Mesendoderm (in vitro differentiated cells): ENCODE measurements around the gene C9orf57. TPM values are rescaled to one million over a fixed set of nuclear protein-coding genes. Genes with fewer than 3 reads are reported as not detected.
"Not testable (repeated sequence)": the region's sequence is repeated elsewhere in the genome, so short reads cannot be mapped to it uniquely, and the experiment has no call there.

Experiments used
- DNase-seq: peaks from one replicate; pipeline ENCODE4 v3.0.0; 2013
- H2AK5ac ChIP-seq: 2 replicates; pipeline ENCODE4 v1.6.1; 2013; ENCODE audit warnings: low read length, inconsistent platforms
- H2BK120ac ChIP-seq: 2 replicates; pipeline ENCODE4 v1.6.1; 2013; ENCODE audit warnings: low read depth, mild to moderate bottlenecking, low read length, moderate library complexity, mixed read lengths
- H2BK15ac ChIP-seq: replicated peaks from 2 replicates; pipeline ENCODE4 v1.6.1; 2013; ENCODE audit warnings: low read depth, mild to moderate bottlenecking, moderate library complexity
- H2BK5ac ChIP-seq: 2 replicates; pipeline ENCODE4 v1.6.1; 2013; ENCODE audit warnings: low read length, inconsistent platforms
- H3K18ac ChIP-seq: 2 replicates; pipeline ENCODE4 v1.6.1; 2013; ENCODE audit warnings: mild to moderate bottlenecking, low read length, mixed read lengths
- H3K23ac ChIP-seq: one replicate; pipeline ENCODE4 v1.6.1; 2013; ENCODE audit warnings: low read length
- H3K27ac ChIP-seq: 2 replicates; pipeline ENCODE4 v1.5.1; 2013; ENCODE audit warnings: low read depth, mild to moderate bottlenecking, inconsistent platforms, low read length, moderate library complexity
- H3K27me3 ChIP-seq: 2 replicates; pipeline ENCODE4 v1.6.1; 2013; ENCODE audit warnings: low read length, control low read depth, mild to moderate bottlenecking, inconsistent platforms; ENCODE audit not compliant: insufficient read depth, poor library complexity
- H3K36me3 ChIP-seq: 2 replicates; pipeline ENCODE4 v1.6.1; 2013; ENCODE audit warnings: low read length, inconsistent platforms; ENCODE audit not compliant: control insufficient read depth, insufficient read depth
- H3K4ac ChIP-seq: one replicate; pipeline ENCODE4 v1.6.1; 2013; ENCODE audit warnings: low read depth, mild to moderate bottlenecking, low read length, moderate library complexity
- H3K4me1 ChIP-seq: 2 replicates; pipeline ENCODE4 v1.6.1; 2013; ENCODE audit warnings: low read depth, low read length, inconsistent platforms; ENCODE audit not compliant: control insufficient read depth
- H3K4me2 ChIP-seq: 2 replicates; pipeline ENCODE4 v1.6.1; 2013; ENCODE audit warnings: low read length
- H3K4me3 ChIP-seq: 2 replicates; pipeline ENCODE4 v1.5.1; 2013; ENCODE audit warnings: mild to moderate bottlenecking, low read length
- H3K56ac ChIP-seq: one replicate; pipeline ENCODE4 v1.6.1; 2013; ENCODE audit warnings: low read length
- H3K79me1 ChIP-seq: 2 replicates; pipeline ENCODE4 v1.6.1; 2013; ENCODE audit warnings: low read length, inconsistent platforms
- H3K79me2 ChIP-seq: 2 replicates; pipeline ENCODE4 v1.6.1; 2013; ENCODE audit warnings: mild to moderate bottlenecking, low read length; ENCODE audit not compliant: control insufficient read depth, insufficient read depth
- H3K9ac ChIP-seq: 2 replicates; pipeline ENCODE4 v1.6.1; 2013; ENCODE audit warnings: low read length, inconsistent platforms
- H4K5ac ChIP-seq: one replicate; pipeline ENCODE4 v1.6.1; 2013; ENCODE audit warnings: low read length
- H4K8ac ChIP-seq: one replicate; pipeline ENCODE4 v1.6.1; 2013; ENCODE audit warnings: low read depth, mild to moderate bottlenecking, control low read depth, low read length, moderate library complexity
- WGBS: extraction: QIAGEN DNeasy Blood & Tissue Kit; methylation state at CpG from one replicate; pipeline ENCODE4 v1.1.7; 2013; ENCODE audit warnings: low lambda C conversion rate, missing lambda C conversion rate; ENCODE audit not compliant: insufficient coverage; ENCODE audit errors: extremely low coverage; 5-methylcytosine and 5-hydroxymethylcytosine counted together
- polyA plus RNA-seq, 2 experiments: library from polyadenylated mRNA; stranded (reverse); fragments of 200-250 nt; gene quantifications; one replicate each; pipeline ENCODE4 v1.2.3, GENCODE V29; 2013

C9orf57 gene, protein sequence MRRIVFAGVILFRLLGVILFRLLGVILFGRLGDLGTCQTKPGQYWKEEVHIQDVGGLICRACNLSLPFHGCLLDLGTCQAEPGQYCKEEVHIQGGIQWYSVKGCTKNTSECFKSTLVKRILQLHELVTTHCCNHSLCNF
- not detected for polyA plus RNA-seq (2013, experiment 1 of 2)
- polyA plus RNA-seq (2013, experiment 2 of 2) = not detected

- Histone ChIP-seq H3K4me3 (no peak within 1 kb of the TSS), H3K18ac (no peak within 1 kb of the TSS), H3K36me3 (no peaks in the 10 kb centered on the region), H3K9ac (no peak within 1 kb of the TSS), H2BK120ac (no peak within 1 kb of the TSS), H3K27me3 (no peaks in the 10 kb centered on the region), H4K5ac (no peak within 1 kb of the TSS), H3K4ac (no peak within 1 kb of the TSS), H2AK5ac (no peak within 1 kb of the TSS), H3K79me1 (no peaks in the 10 kb centered on the region), H2BK5ac (no peak within 1 kb of the TSS), H3K4me2 (no peak within 1 kb of the TSS), H3K4me1 (no peaks in the 10 kb centered on the region), H3K56ac (no peak within 1 kb of the TSS), H3K79me2 (no peaks in the 10 kb centered on the region), H3K27ac (no peak within 1 kb of the TSS), H3K23ac (no peak within 1 kb of the TSS), H2BK15ac (no peak within 1 kb of the TSS), H4K8ac (no peak within 1 kb of the TSS)
- no CpG with 5 or more reads among the region's 4 CpGs for WGBS
- no peak for DNase-seq
Measured at GRCh38 chr9:72060513-72060912, at the start of gene C9orf57. C9orf57 (minus strand) TSS chr9:72060613; CDS start chr9:72059331, 1,282 bp downstream.

GRCh38 chr9:72102520-72102919 is 42.1 kb upstream of the C9orf57 start:
- no peak overlapping the region for H2BK5ac ChIP-seq
- H3K18ac ChIP-seq = no peak overlapping the region
- DNase-seq = no peak
- H3K4me3 ChIP-seq = no peak overlapping the region
- no peak overlapping the region for H4K8ac ChIP-seq
- no CpG with 5 or more reads among the region's 2 CpGs for WGBS
- no peaks in the 10 kb centered on the region for H3K36me3 ChIP-seq
- no peaks in the 10 kb centered on the region for H3K27me3 ChIP-seq
- no peak overlapping the region for H3K4ac ChIP-seq
- no peak overlapping the region for H2AK5ac ChIP-seq
- H3K79me2 ChIP-seq = no peaks in the 10 kb centered on the region
- no peak overlapping the region for H2BK15ac ChIP-seq
- H3K23ac ChIP-seq = no peak overlapping the region
- H3K4me2 ChIP-seq = no peak overlapping the region
- no peak overlapping the region for H3K9ac ChIP-seq
- H4K5ac ChIP-seq = no peak overlapping the region
- no peak overlapping the region for H3K56ac ChIP-seq
- H3K79me1 ChIP-seq = no peaks in the 10 kb centered on the region
- no peak overlapping the region for H3K27ac ChIP-seq
- no peak overlapping the region for H2BK120ac ChIP-seq
- H3K4me1 ChIP-seq = no peaks in the 10 kb centered on the region

DNA sequence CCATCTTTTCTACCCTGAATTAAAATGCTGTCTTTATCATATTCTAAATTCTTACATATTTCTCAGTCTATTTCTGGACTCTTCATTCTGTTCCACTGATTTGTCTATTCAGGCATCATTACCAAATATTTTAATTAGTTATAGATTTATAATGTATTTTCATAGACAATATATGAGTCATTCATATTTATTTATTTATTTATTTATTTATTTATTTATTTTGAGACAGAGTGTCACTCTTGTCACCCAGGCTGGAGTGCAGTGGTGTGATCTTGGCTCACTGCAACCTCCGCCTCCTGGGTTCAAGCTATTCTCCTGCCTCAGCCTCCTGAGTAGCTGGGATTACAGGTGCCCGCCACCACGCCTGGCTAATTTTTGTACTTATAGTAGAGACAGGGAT is 35.1 kb upstream of the C9orf57 start:
- not testable (repeated sequence) for H3K79me1 ChIP-seq, DNase-seq, H4K8ac ChIP-seq, H3K36me3 ChIP-seq, H3K79me2 ChIP-seq, H2BK5ac ChIP-seq, H3K4me3 ChIP-seq, H3K27ac ChIP-seq, H3K4me1 ChIP-seq, H3K56ac ChIP-seq, H3K4ac ChIP-seq, H2BK15ac ChIP-seq, H3K18ac ChIP-seq, H3K27me3 ChIP-seq, H3K23ac ChIP-seq, H3K9ac ChIP-seq, H2BK120ac ChIP-seq, H4K5ac ChIP-seq, H2AK5ac ChIP-seq, H3K4me2 ChIP-seq
- no CpG with 5 or more reads among the region's 3 CpGs for WGBS

- Histone ChIP-seq H3K4ac (no peak overlapping the region), H3K27me3 (no peaks in the 10 kb centered on the region), H3K4me1 (no peaks in the 10 kb centered on the region), H2BK120ac (no peak overlapping the region), H2BK5ac (no peak overlapping the region), H3K36me3 (no peaks in the 10 kb centered on the region), H3K4me3 (no peak overlapping the region), H3K4me2 (no peak overlapping the region), H2AK5ac (no peak overlapping the region), H3K79me2 (no peaks in the 10 kb centered on the region), H3K9ac (no peak overlapping the region), H4K8ac (no peak overlapping the region), H2BK15ac (no peak overlapping the region), H3K56ac (no peak overlapping the region), H3K18ac (no peak overlapping the region), H3K79me1 (no peaks in the 10 kb centered on the region), H3K23ac (no peak overlapping the region), H4K5ac (no peak overlapping the region), H3K27ac (no peak overlapping the region)
- DNase-seq = no peak
- no CpG with 5 or more reads among the region's 6 CpGs for WGBS
Measured at GRCh38 chr9:72092820-72093219, 32.4 kb upstream of the C9orf57 start.

GRCh38 chr9:72089451-72090130 is 29.2 kb upstream of the C9orf57 start:
- Histone ChIP-seq H3K23ac (no peak overlapping the region), H3K4me3 (no peak overlapping the region), H4K8ac (no peak overlapping the region)

GRCh38 chr9:72082536-72082935 is 22.1 kb upstream of the C9orf57 start:
- no peak overlapping the region for H3K4me3 ChIP-seq
- H4K8ac ChIP-seq = no peak overlapping the region
- H3K27ac ChIP-seq = no peak overlapping the region
- WGBS = no CpG with 5 or more reads among the region's 2 CpGs
- H3K79me1 ChIP-seq = no peaks in the 10 kb centered on the region
- H3K4ac ChIP-seq = no peak overlapping the region
- H2BK15ac ChIP-seq = no peak overlapping the region
- no peak for DNase-seq
- no peak overlapping the region for H2AK5ac ChIP-seq
- no peak overlapping the region for H3K9ac ChIP-seq
- no peak overlapping the region for H2BK120ac ChIP-seq
- H3K79me2 ChIP-seq = no peaks in the 10 kb centered on the region
- no peak overlapping the region for H4K5ac ChIP-seq
- H3K4me2 ChIP-seq = no peak overlapping the region
- no peaks in the 10 kb centered on the region for H3K4me1 ChIP-seq
- no peak overlapping the region for H2BK5ac ChIP-seq
- no peaks in the 10 kb centered on the region for H3K36me3 ChIP-seq
- H3K23ac ChIP-seq = no peak overlapping the region
- no peak overlapping the region for H3K56ac ChIP-seq
- H3K18ac ChIP-seq = no peak overlapping the region
- H3K27me3 ChIP-seq = no peaks in the 10 kb centered on the region

More at GRCh38 chr9:72089451-72090130, 29.2 kb upstream of the C9orf57 start:
- Histone ChIP-seq H3K4ac (no peak overlapping the region), H3K79me1 (no peaks in the 10 kb centered on the region), H2AK5ac (no peak overlapping the region), H2BK5ac (no peak overlapping the region), H3K36me3 (no peaks in the 10 kb centered on the region), H3K18ac (no peak overlapping the region), H3K4me1 (no peaks in the 10 kb centered on the region), H2BK120ac (no peak overlapping the region), H2BK15ac (no peak overlapping the region), H3K27me3 (no peaks in the 10 kb centered on the region), H3K9ac (no peak overlapping the region), H3K27ac (no peak overlapping the region), H3K4me2 (no peak overlapping the region), H3K79me2 (no peaks in the 10 kb centered on the region), H4K5ac (no peak overlapping the region), H3K56ac (no peak overlapping the region)
- no CpG with 5 or more reads among the region's 2 CpGs for WGBS
- DNase-seq = no peak
